H1 (cell line): Measurements from ENCODE around the gene SMNDC1. TPM values are rescaled to one million over a fixed set of nuclear protein-coding genes. Genes with fewer than 3 reads are reported as not detected.
A peak's percentile ranks its signal among the peaks of the same experiment; 100 is the strongest.

ENCODE experiments used
- CTCF ChIA-PET: fragments of 300-600 bp; sonication (Branson Sonifier 250); formaldehyde crosslinking; loops from one replicate; lab custom pipeline; 2021; ENCODE audit not compliant: partially characterized antibody; lab: Charles Lee
- POLR2A ChIA-PET: fragments of 300-600 bp; sonication (Branson Sonifier 250); formaldehyde crosslinking; loops from one replicate; lab custom pipeline; 2021; ENCODE audit warnings: inconsistent platforms; ENCODE audit not compliant: partially characterized antibody; lab: Charles Lee
- DNase-seq, 2 experiments: peaks; one replicate each; pipeline versions ENCODE4 v3.0.0 to v3.0.0-alpha.2; 2010 to 2022; ENCODE audit warnings: low spot score in 2 of 2, low read depth in 1 of 2, mixed read lengths in 1 of 2
- FAIRE-seq: peaks from 2 replicates; lab custom pipeline; 2011; peaks lifted over from hg19 to GRCh38; lab: Jason Lieb, UNC
- H2AFZ ChIP-seq: 2 replicates; pipeline ENCODE4 v1.8.1; 2012; ENCODE audit warnings: low read length, inconsistent platforms
- H2AK5ac ChIP-seq: 2 replicates; pipeline ENCODE4 v1.6.1; 2013; ENCODE audit warnings: low read depth, low read length
- H2BK120ac ChIP-seq: replicated peaks from 2 replicates; pipeline ENCODE3; 2013; ENCODE audit warnings: low read depth, low read length, inconsistent platforms
- H2BK12ac ChIP-seq: 2 replicates; pipeline ENCODE4 v1.6.1; 2013; ENCODE audit warnings: low read depth, low read length
- H2BK15ac ChIP-seq: 2 replicates; pipeline ENCODE4 v1.6.1; 2013; ENCODE audit warnings: low read length
- H2BK20ac ChIP-seq: 2 replicates; pipeline ENCODE4 v1.6.1; 2013; ENCODE audit warnings: low read length
- H2BK5ac ChIP-seq: 2 replicates; pipeline ENCODE4 v1.6.1; 2013; ENCODE audit warnings: low read depth, low read length
- H3K14ac ChIP-seq: 2 replicates; pipeline ENCODE4 v1.6.1; 2013; ENCODE audit warnings: inconsistent platforms; ENCODE audit not compliant: insufficient read length
- H3K18ac ChIP-seq: 2 replicates; pipeline ENCODE4 v1.6.1; 2013; ENCODE audit warnings: low read length; ENCODE audit errors: extremely low read depth
- H3K23ac ChIP-seq: 2 replicates; pipeline ENCODE4 v1.6.1; 2013; ENCODE audit warnings: inconsistent platforms; ENCODE audit not compliant: insufficient read length
- H3K23me2 ChIP-seq: 2 replicates; pipeline ENCODE4 v1.6.1; 2013; ENCODE audit warnings: low read depth, low read length
- H3K27ac ChIP-seq: 2 replicates; pipeline ENCODE4 v1.6.1; 2011; ENCODE audit warnings: low read depth, low read length, inconsistent platforms
- H3K27me3 ChIP-seq, 4 experiments: replicated peaks in 1 of 4; 1 replicate in 1 of 4; 2 replicates in 3 of 4; pipeline versions ENCODE4 v1.6.1 to v1.8.1; 2011 to 2013; ENCODE audit warnings: low read length in 3 of 4, mild to moderate bottlenecking in 3 of 4, inconsistent platforms in 2 of 4, mixed read lengths in 2 of 4, moderate library complexity in 1 of 4; ENCODE audit not compliant: control insufficient read depth in 3 of 4, insufficient read depth in 3 of 4; ENCODE audit errors: extremely low read depth in 1 of 4
- H3K36me3 ChIP-seq, 4 experiments: 2 replicates each; pipeline versions ENCODE4 v1.6.1 to v1.8.1; 2011 to 2013; ENCODE audit warnings: mild to moderate bottlenecking in 4 of 4, low read length in 3 of 4, moderate library complexity in 2 of 4, control low read depth in 1 of 4, inconsistent platforms in 1 of 4; ENCODE audit not compliant: insufficient read depth in 4 of 4, control insufficient read depth in 2 of 4
- H3K4ac ChIP-seq: replicated peaks from 2 replicates; pipeline ENCODE3; 2013; ENCODE audit warnings: low read length, low read depth, mixed read lengths, inconsistent platforms; ENCODE audit not compliant: insufficient read length
- H3K4me1 ChIP-seq, 4 experiments: replicated peaks in 1 of 4; 1 replicate in 1 of 4; 2 replicates in 3 of 4; pipeline versions ENCODE4 v1.6.1 to v1.8.1; 2011 to 2013; ENCODE audit warnings: low read length in 3 of 4, inconsistent platforms in 2 of 4, mixed read lengths in 1 of 4; ENCODE audit not compliant: insufficient read depth in 4 of 4, control insufficient read depth in 3 of 4
- H3K4me2 ChIP-seq, 2 experiments: 2 replicates each; pipeline versions ENCODE4 v1.6.1 to v1.8.1; 2011 to 2013; ENCODE audit warnings: low read depth in 2 of 2, low read length in 2 of 2, control low read depth in 1 of 2, inconsistent platforms in 1 of 2, mild to moderate bottlenecking in 1 of 2; ENCODE audit not compliant: insufficient read depth in 1 of 2
- H3K4me3 ChIP-seq, 4 experiments: fragments of 200-600, 300-600 bp in 1 of 4; sonication (generic), shearing (Covaris generic), sonication (Bioruptor Twin) in 1 of 4; 2 replicates each; pipeline versions ENCODE4 v1.5.1 to v1.8.1; 2011 to 2016; ENCODE audit warnings: low read length in 4 of 4, low read depth in 3 of 4, control low read depth in 2 of 4, inconsistent platforms in 2 of 4, mild to moderate bottlenecking in 2 of 4, mixed read lengths in 1 of 4, moderate library complexity in 1 of 4; ENCODE audit not compliant: insufficient read depth in 2 of 4; ENCODE audit errors: extremely low read depth in 1 of 4
- H3K56ac ChIP-seq: replicated peaks from 2 replicates; pipeline ENCODE3; 2013; ENCODE audit warnings: low read depth, mild to moderate bottlenecking, mixed read lengths, low read length, inconsistent platforms; ENCODE audit not compliant: insufficient read length
- H3K79me1 ChIP-seq: 2 replicates; pipeline ENCODE4 v1.6.1; 2013; ENCODE audit warnings: low read depth, low read length, control low read depth
- H3K79me2 ChIP-seq, 2 experiments: 2 replicates each; pipeline versions ENCODE4 v1.6.1 to v1.8.1; 2012 to 2013; ENCODE audit warnings: low read length in 2 of 2, mild to moderate bottlenecking in 2 of 2, inconsistent platforms in 1 of 2; ENCODE audit not compliant: insufficient read depth in 2 of 2, control insufficient read depth in 1 of 2
- H3K9ac ChIP-seq, 4 experiments: replicated peaks in 1 of 4; 1 replicate in 1 of 4; 2 replicates in 3 of 4; pipeline versions ENCODE4 v1.6.1 to v1.8.1; 2011 to 2013; ENCODE audit warnings: low read depth in 3 of 4, low read length in 3 of 4, control low read depth in 2 of 4, mild to moderate bottlenecking in 2 of 4, moderate library complexity in 2 of 4, inconsistent platforms in 1 of 4; ENCODE audit errors: extremely low read depth in 1 of 4
- H3K9me3 ChIP-seq, 2 experiments: 2 replicates each; pipeline versions ENCODE4 v1.6.1 to v1.8.1; 2012 to 2013; ENCODE audit warnings: mild to moderate bottlenecking in 2 of 2, moderate library complexity in 2 of 2, control low read depth in 1 of 2, inconsistent platforms in 1 of 2, low read depth in 1 of 2, low read length in 1 of 2, mixed read lengths in 1 of 2; ENCODE audit not compliant: insufficient read depth in 2 of 2
- H4K20me1 ChIP-seq, 2 experiments: replicated peaks in 1 of 2; 2 replicates each; pipeline versions ENCODE3 to v1.8.1; 2011 to 2013; ENCODE audit warnings: inconsistent platforms in 2 of 2, low read length in 2 of 2, mild to moderate bottlenecking in 1 of 2; ENCODE audit not compliant: insufficient read depth in 2 of 2, control insufficient read depth in 1 of 2
- H4K5ac ChIP-seq: 2 replicates; pipeline ENCODE4 v1.6.1; 2013; ENCODE audit warnings: low read length, low read depth, mixed read lengths, inconsistent platforms; ENCODE audit not compliant: insufficient read length
- H4K8ac ChIP-seq: 2 replicates; pipeline ENCODE4 v1.8.0; 2013; ENCODE audit warnings: mild to moderate bottlenecking, moderate library complexity, low read length, inconsistent platforms; ENCODE audit not compliant: insufficient read depth; ENCODE audit errors: extremely low read depth
- H4K91ac ChIP-seq: replicated peaks from 2 replicates; pipeline ENCODE3; 2013; ENCODE audit warnings: low read length, mixed read lengths, inconsistent platforms; ENCODE audit not compliant: insufficient read length
- BACH1 ChIP-seq: IDR thresholded peaks from 2 replicates; pipeline ENCODE4 v1.6.1; 2012; ENCODE audit warnings: low read length, improper control_type of control experiment
- BRCA1 ChIP-seq: IDR thresholded peaks from 2 replicates; pipeline ENCODE4 v1.6.1; 2012; ENCODE audit warnings: low read depth, low read length, improper control_type of control experiment
- CEBPB ChIP-seq: IDR thresholded peaks from 2 replicates; pipeline ENCODE4 v1.6.1; 2012; ENCODE audit warnings: low read depth, low read length
- CHD2 ChIP-seq: IDR thresholded peaks from 2 replicates; pipeline ENCODE4 v1.6.1; 2012; ENCODE audit warnings: low read length, improper control_type of control experiment
- GABPA ChIP-seq: IDR thresholded peaks from 2 replicates; pipeline ENCODE4 v1.6.1; 2011; ENCODE audit warnings: mild to moderate bottlenecking, low read length, moderate library complexity, borderline replicate concordance; ENCODE audit not compliant: insufficient read depth
- HDAC6 ChIP-seq: IDR thresholded peaks from one replicate; pipeline ENCODE4 v1.7.1; 2012; ENCODE audit warnings: low read depth, mild to moderate bottlenecking, inconsistent platforms, low read length, moderate library complexity
- KDM4A ChIP-seq: IDR thresholded peaks from one replicate; pipeline ENCODE4 v1.7.1; 2012; ENCODE audit warnings: low read depth, mild to moderate bottlenecking, moderate library complexity, low read length, inconsistent platforms; ENCODE audit not compliant: severe bottlenecking
- MAFK ChIP-seq: IDR thresholded peaks from 2 replicates; pipeline ENCODE4 v1.6.1; 2012; ENCODE audit warnings: low read depth, mild to moderate bottlenecking, improper control_type of control experiment, low read length
- SAP30 ChIP-seq: fragments of 300-600 bp; sonication (generic); IDR thresholded peaks from 2 replicates; pipeline ENCODE4 v1.7.1; 2012; ENCODE audit warnings: low read length, moderate library complexity, mild to moderate bottlenecking, inconsistent platforms; ENCODE audit not compliant: insufficient read depth, insufficient replicate concordance
- TBP ChIP-seq: IDR thresholded peaks from 2 replicates; pipeline ENCODE4 v1.6.1; 2011; ENCODE audit warnings: low read depth, low read length, improper control_type of control experiment
- TCF12 ChIP-seq: IDR thresholded peaks from 2 replicates; pipeline ENCODE4 v1.6.1; 2011; ENCODE audit warnings: low read depth, mild to moderate bottlenecking, low read length
- whole genome bisulfite sequencing, 2 experiments: shearing (Covaris generic) in 1 of 2; methylation state at CpG; one replicate each; pipeline versions ENCODE4 v1.1.6 to v1.1.7; 2013 to 2015; ENCODE audit warnings: low lambda C conversion rate in 2 of 2, mixed read lengths in 2 of 2, inconsistent platforms in 1 of 2, low coverage in 1 of 2, missing lambda C conversion rate in 1 of 2; ENCODE audit not compliant: insufficient replicate concordance in 2 of 2, insufficient coverage in 1 of 2, insufficient read length in 1 of 2; ENCODE audit errors: extremely low coverage in 1 of 2, missing lambda C conversion rate in 1 of 2; 5-methylcytosine and 5-hydroxymethylcytosine counted together
- polyA plus RNA-seq, 7 experiments: library from polyadenylated mRNA; depleted of rRNA in 3 of 7; stranded (reverse) in 5 of 7; unstranded in 2 of 7; fragments of >200 nt in 5 of 7; fragments of 200-250 nt in 2 of 7; gene quantifications; 1 replicate in 5 of 7; 2 replicates in 1 of 7; 4 replicates in 1 of 7; pipeline versions ENCODE4 v1.2.1 to v1.2.3, GENCODE V29; 2011 to 2013; ENCODE audit warnings: missing spikeins in 2 of 7, mixed read lengths in 2 of 7
- total RNA-seq: library from RNA; stranded (reverse); fragmentation: NEBNext Ultra II Directional; extraction: Animal tissue kit (Norgen Biotek cat#: 25700); gene quantifications from 2 replicates; pipeline ENCODE4 v1.2.1, GENCODE V29; 2021

SMNDC1 gene
- total and polyA plus RNA-seq, 2 of the 8 experiments (the other 6 are each of a cell fraction or from before 2014, with no cell fraction given), result 8.1 to 48.6 TPM

DNA sequence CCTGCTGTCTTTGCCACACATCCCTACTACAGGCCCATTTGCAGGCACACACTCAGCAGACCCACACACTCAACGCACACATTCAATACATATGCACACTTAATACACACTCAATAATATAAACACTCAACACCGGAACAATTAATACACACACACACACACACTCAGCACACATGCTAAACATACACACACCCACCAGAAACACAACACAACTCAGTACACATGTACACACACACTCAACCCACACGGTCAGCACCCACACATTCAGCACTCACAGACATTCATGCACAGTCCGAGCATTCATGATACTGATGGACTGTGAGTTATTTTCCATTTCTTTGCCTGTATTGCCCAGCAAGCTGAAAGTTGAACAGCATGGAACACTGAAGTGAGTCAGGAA lies 35.4 kb upstream of the SMNDC1 start:
- H2AFZ ChIP-seq, result no peak overlapping the region
- no peaks in the 10 kb centered on the region for H3K36me3 ChIP-seq
- no peak overlapping the region for H3K18ac ChIP-seq
- peaks cover 2% of the 10 kb centered on the region; the same call in 1 of the 2 replicates for H3K23me2 ChIP-seq
- 0 out of 2 replicates have a peak overlapping the region, but pooled peaks have one; percentile 64 for H2BK20ac ChIP-seq
- no peak overlapping the region for H4K5ac ChIP-seq
- H3K27ac ChIP-seq, result no peak overlapping the region
- H3K4me1 ChIP-seq, result peaks cover 5 to 12% (median 8%) of the 10 kb centered on the region in 4 experiments; a peak in 6 of 7 replicates
- no peak overlapping the region for H3K9ac ChIP-seq
- H3K23ac ChIP-seq, result no peak overlapping the region
- no peaks in the 10 kb centered on the region for H3K27me3 ChIP-seq
- 93% methylated on average over 4 of the region's 4 CpGs; no CpG with 5 or more reads in 1 of the 2 experiments for WGBS, 2 experiments
- H4K20me1 ChIP-seq, result no peaks in the 10 kb centered on the region
- H3K9me3 ChIP-seq, result no peaks in the 10 kb centered on the region
- H3K4me3 ChIP-seq, result no peak overlapping the region
- CTCF ChIA-PET, result interaction anchor here (1.7 kb wide), 1 partner anchor 13 kb away, joined by 13 read pairs; no protein-coding TSS in a partner anchor
- H2BK15ac ChIP-seq, result 0 out of 2 replicates have a peak overlapping the region, but pooled peaks have one; percentile 50
- H4K8ac ChIP-seq, result no peak overlapping the region
- no peak overlapping the region for H3K4me2 ChIP-seq
- no peaks in the 10 kb centered on the region for H3K79me1 ChIP-seq
- H3K79me2 ChIP-seq, result no peaks in the 10 kb centered on the region
- no peak overlapping the region for H2BK12ac ChIP-seq
- FAIRE-seq (no peak), DNase-seq (no peak)
- H2AK5ac ChIP-seq, result no peak overlapping the region
- no peak overlapping the region for H3K4ac ChIP-seq
- no peak overlapping the region for H2BK5ac ChIP-seq
- POLR2A ChIA-PET, result no interaction called here
- H3K56ac ChIP-seq, result no peak overlapping the region
- H3K14ac ChIP-seq, result no peak overlapping the region
- H4K91ac ChIP-seq, result no peak overlapping the region
- H2BK120ac ChIP-seq, result no peak overlapping the region
- no peak for TF ChIP-seq KDM4A
- TF ChIP-seq BRCA1, result no peak
- no peak for TF ChIP-seq HDAC6
- no peak for TF ChIP-seq CHD2
- no peak for TF ChIP-seq GABPA
- no peak for TF ChIP-seq TBP
- no peak for TF ChIP-seq MAFK
- no peak for TF ChIP-seq BACH1
- no peak for TF ChIP-seq CEBPB
- TF ChIP-seq SAP30, result no peak
- TF ChIP-seq TCF12, result no peak
